SK-N-MC (cell line): ENCODE data around the gene GTF2IRD1.
"Not testable (repeated sequence)": the region's sequence is repeated elsewhere in the genome, so short reads cannot be mapped to it uniquely, and the experiment has no call there.

Source experiments
- DNase-seq: peaks from one replicate; pipeline ENCODE4 v3.0.0-alpha.2; 2011; ENCODE audit warnings: low read depth, low spot score
- H3K27ac ChIP-seq: fragments of 200-600 bp; sonication (generic); 2 replicates; pipeline ENCODE4 v1.5.1; 2016; ENCODE audit warnings: mixed run types
- H3K36me3 ChIP-seq: fragments of 200-600 bp; sonication (generic); 2 replicates; pipeline ENCODE4 v1.6.1; 2017; ENCODE audit warnings: antibody characterized with exemption, low read length, mixed read lengths; ENCODE audit not compliant: insufficient read depth
- H3K4me3 ChIP-seq: fragments of 200-600 bp; sonication (generic); 2 replicates; pipeline ENCODE4 v1.5.1; 2016
- H3K9ac ChIP-seq: fragments of 200-600 bp; sonication (generic); 2 replicates; pipeline ENCODE4 v1.8.0; 2017; ENCODE audit warnings: mixed run types, mixed read lengths; ENCODE audit not compliant: insufficient read length
- H3K9me3 ChIP-seq: fragments of 200-600 bp; sonication (generic); 2 replicates; pipeline ENCODE4 v1.6.1; 2017; ENCODE audit warnings: low read depth, mild to moderate bottlenecking, antibody characterized with exemption, low read length, moderate library complexity, mixed read lengths
- EZH2 ChIP-seq: fragments of 200-600 bp; sonication (generic); IDR thresholded peaks from one replicate; pipeline ENCODE4 v1.6.1; 2017; ENCODE audit warnings: antibody characterized with exemption
- FOXP2 ChIP-seq: optimal IDR thresholded peaks from 2 replicates; pipeline ENCODE3; 2011; ENCODE audit warnings: mild to moderate bottlenecking, moderate library complexity; ENCODE audit not compliant: insufficient read depth; ENCODE audit errors: extremely low read length, control extremely low read depth
- POLR2AphosphoS5 ChIP-seq: IDR thresholded peaks from 2 replicates; pipeline ENCODE4 v1.6.1; 2012; ENCODE audit warnings: mild to moderate bottlenecking, low read depth, low read length, borderline replicate concordance

The GTF2IRD1 gene

GRCh38 chr7:74424291-74424880 lies 29.3 kb upstream of the GTF2IRD1 start:
- no peak overlapping the region for H3K4me3 ChIP-seq
- H3K27ac ChIP-seq: peak overlapping the region; percentile 68
- TF ChIP-seq EZH2 (no peak), FOXP2 (no peak), POLR2AphosphoS5 (no peak)
- no peaks in the 10 kb centered on the region for H3K9me3 ChIP-seq
- H3K9ac ChIP-seq: no peak overlapping the region
- DNase-seq: no peak
- no peaks in the 10 kb centered on the region for H3K36me3 ChIP-seq

- no peaks in the 10 kb centered on the region for H3K36me3 ChIP-seq
- H3K4me3 ChIP-seq: no peak overlapping the region
- TF ChIP-seq FOXP2 (no peak), POLR2AphosphoS5 (no peak), EZH2 (no peak)
- no peaks in the 10 kb centered on the region for H3K9me3 ChIP-seq
- DNase-seq: no peak
- no peak overlapping the region for H3K9ac ChIP-seq
- H3K27ac ChIP-seq: peak overlapping the region; percentile 96; the same call in 1 of the 2 replicates
Measured at GRCh38 chr7:74428023-74428422, 25.7 kb upstream of the GTF2IRD1 start.

- H3K36me3 ChIP-seq: no peaks in the 10 kb centered on the region
- H3K9ac ChIP-seq: peak overlapping the region; percentile 63
- no peaks in the 10 kb centered on the region for H3K9me3 ChIP-seq
- TF ChIP-seq FOXP2: no peak
- TF ChIP-seq EZH2: no peak
- no peak; the same call in 1 of the 2 replicates for TF ChIP-seq POLR2AphosphoS5
- H3K4me3 ChIP-seq: peak overlapping the region; percentile 54
- peak overlapping the region; percentile 82 for H3K27ac ChIP-seq
- no peak for DNase-seq
Measured at GRCh38 chr7:74429153-74429747, 24.5 kb upstream of the GTF2IRD1 start.

- H3K9ac ChIP-seq, H3K9me3 ChIP-seq, H3K36me3 ChIP-seq, H3K4me3 ChIP-seq, DNase-seq: not testable (repeated sequence)
- peak overlapping the region; percentile 82 for H3K27ac ChIP-seq
Measured at GRCh38 chr7:74430409-74430808, 23.3 kb upstream of the GTF2IRD1 start.

GRCh38 chr7:74430961-74431466 lies 22.7 kb upstream of the GTF2IRD1 start:
- TF ChIP-seq POLR2AphosphoS5 (peak; percentile 33; the same call in 1 of the 2 replicates), FOXP2 (no peak)
- no peak for DNase-seq
- Histone ChIP-seq H3K27ac (peak overlapping the region; percentile 82), H3K9me3 (no peaks in the 10 kb centered on the region), H3K9ac (peak overlapping the region; percentile 35), H3K36me3 (no peaks in the 10 kb centered on the region), H3K4me3 (no peak overlapping the region)

GRCh38 chr7:74437291-74437571 lies 16.5 kb upstream of the GTF2IRD1 start:
- not testable (repeated sequence) for H3K9me3 ChIP-seq, DNase-seq, H3K27ac ChIP-seq, H3K4me3 ChIP-seq, H3K36me3 ChIP-seq, H3K9ac ChIP-seq

GRCh38 chr7:74438327-74438726 lies 15.4 kb upstream of the GTF2IRD1 start:
- DNase-seq: no peak
- peaks cover 5% of the 10 kb centered on the region; the same call in 1 of the 2 replicates for H3K9me3 ChIP-seq
- H3K27ac ChIP-seq: no peak overlapping the region
- TF ChIP-seq FOXP2 (no peak), EZH2 (no peak), POLR2AphosphoS5 (no peak)
- no peak overlapping the region for H3K9ac ChIP-seq
- H3K4me3 ChIP-seq: no peak overlapping the region
- no peaks in the 10 kb centered on the region; the same call in 1 of the 2 replicates for H3K36me3 ChIP-seq

- H3K4me3 ChIP-seq: no peak overlapping the region
- no peaks in the 10 kb centered on the region; the same call in 1 of the 2 replicates for H3K36me3 ChIP-seq
- H3K9ac ChIP-seq: no peak overlapping the region
- peaks cover 5% of the 10 kb centered on the region; the same call in 1 of the 2 replicates for H3K9me3 ChIP-seq
- H3K27ac ChIP-seq: no peak overlapping the region
- DNase-seq: no peak
- TF ChIP-seq POLR2AphosphoS5 (no peak), EZH2 (no peak), FOXP2 (no peak)
Measured at GRCh38 chr7:74439541-74439940, 14.2 kb upstream of the GTF2IRD1 start.

- H3K36me3 ChIP-seq, H3K9ac ChIP-seq, DNase-seq, H3K9me3 ChIP-seq, H3K4me3 ChIP-seq: not testable (repeated sequence)
- H3K27ac ChIP-seq: 0 out of 2 replicates have a peak overlapping the region, but pooled peaks have one; percentile 6
Measured at GRCh38 chr7:74440143-74440542, 13.6 kb upstream of the GTF2IRD1 start.
